GM23248 (cell line): Measurements from ENCODE around the gene TEAD3.

Experiments used
- EZH2 ChIP-seq: fragments of 200-600 bp; sonication (generic); IDR thresholded peaks from 2 replicates; pipeline ENCODE4 v1.6.1; 2018; ENCODE audit warnings: antibody characterized with exemption, mild to moderate bottlenecking; ENCODE audit not compliant: insufficient read depth, poor library complexity, severe bottlenecking
- EZH2phosphoT487 ChIP-seq: fragments of 200-600 bp; sonication (generic); IDR thresholded peaks from 2 replicates; pipeline ENCODE4 v1.6.1; 2018; ENCODE audit warnings: antibody characterized with exemption, moderate library complexity, mild to moderate bottlenecking, low read depth; ENCODE audit not compliant: insufficient read depth

DNA sequence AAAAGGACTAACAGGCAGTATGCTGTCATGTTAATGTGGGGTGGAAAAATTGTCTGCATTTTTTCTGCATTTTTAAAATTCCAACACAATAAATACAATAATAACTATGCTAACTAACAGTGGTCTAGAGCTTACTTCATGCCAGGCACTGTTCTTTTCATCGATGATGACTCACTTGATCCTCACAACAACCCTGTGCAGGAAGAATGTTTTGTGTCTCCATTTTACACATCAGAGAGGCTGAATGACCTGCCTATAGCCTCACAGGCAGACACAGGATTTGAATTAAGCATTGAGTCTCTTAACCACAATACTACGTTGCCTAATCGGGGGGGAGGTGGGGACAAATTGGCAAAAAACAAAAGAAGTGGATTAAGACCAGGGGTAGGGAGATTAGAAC, 71.6 kb downstream of the TEAD3 start:
- TF ChIP-seq EZH2phosphoT487, result no peak
- no peak for TF ChIP-seq EZH2
